ENCODE results near the gene IL1RAPL2. TPM values are rescaled to one million over a fixed set of nuclear protein-coding genes. Genes with fewer than 3 reads are reported as not detected.

IL1RAPL2 gene
- total and polyA plus RNA-seq, 2 of the 8 experiments (the other 6 are each of a cell fraction or from before 2014, with no cell fraction given), result 0.20 to 1.3 TPM

GRCh38 chrX:105754286-105754964 is 1188.4 kb downstream of the IL1RAPL2 start (continued):
- TF ChIP-seq, protein P1, sequence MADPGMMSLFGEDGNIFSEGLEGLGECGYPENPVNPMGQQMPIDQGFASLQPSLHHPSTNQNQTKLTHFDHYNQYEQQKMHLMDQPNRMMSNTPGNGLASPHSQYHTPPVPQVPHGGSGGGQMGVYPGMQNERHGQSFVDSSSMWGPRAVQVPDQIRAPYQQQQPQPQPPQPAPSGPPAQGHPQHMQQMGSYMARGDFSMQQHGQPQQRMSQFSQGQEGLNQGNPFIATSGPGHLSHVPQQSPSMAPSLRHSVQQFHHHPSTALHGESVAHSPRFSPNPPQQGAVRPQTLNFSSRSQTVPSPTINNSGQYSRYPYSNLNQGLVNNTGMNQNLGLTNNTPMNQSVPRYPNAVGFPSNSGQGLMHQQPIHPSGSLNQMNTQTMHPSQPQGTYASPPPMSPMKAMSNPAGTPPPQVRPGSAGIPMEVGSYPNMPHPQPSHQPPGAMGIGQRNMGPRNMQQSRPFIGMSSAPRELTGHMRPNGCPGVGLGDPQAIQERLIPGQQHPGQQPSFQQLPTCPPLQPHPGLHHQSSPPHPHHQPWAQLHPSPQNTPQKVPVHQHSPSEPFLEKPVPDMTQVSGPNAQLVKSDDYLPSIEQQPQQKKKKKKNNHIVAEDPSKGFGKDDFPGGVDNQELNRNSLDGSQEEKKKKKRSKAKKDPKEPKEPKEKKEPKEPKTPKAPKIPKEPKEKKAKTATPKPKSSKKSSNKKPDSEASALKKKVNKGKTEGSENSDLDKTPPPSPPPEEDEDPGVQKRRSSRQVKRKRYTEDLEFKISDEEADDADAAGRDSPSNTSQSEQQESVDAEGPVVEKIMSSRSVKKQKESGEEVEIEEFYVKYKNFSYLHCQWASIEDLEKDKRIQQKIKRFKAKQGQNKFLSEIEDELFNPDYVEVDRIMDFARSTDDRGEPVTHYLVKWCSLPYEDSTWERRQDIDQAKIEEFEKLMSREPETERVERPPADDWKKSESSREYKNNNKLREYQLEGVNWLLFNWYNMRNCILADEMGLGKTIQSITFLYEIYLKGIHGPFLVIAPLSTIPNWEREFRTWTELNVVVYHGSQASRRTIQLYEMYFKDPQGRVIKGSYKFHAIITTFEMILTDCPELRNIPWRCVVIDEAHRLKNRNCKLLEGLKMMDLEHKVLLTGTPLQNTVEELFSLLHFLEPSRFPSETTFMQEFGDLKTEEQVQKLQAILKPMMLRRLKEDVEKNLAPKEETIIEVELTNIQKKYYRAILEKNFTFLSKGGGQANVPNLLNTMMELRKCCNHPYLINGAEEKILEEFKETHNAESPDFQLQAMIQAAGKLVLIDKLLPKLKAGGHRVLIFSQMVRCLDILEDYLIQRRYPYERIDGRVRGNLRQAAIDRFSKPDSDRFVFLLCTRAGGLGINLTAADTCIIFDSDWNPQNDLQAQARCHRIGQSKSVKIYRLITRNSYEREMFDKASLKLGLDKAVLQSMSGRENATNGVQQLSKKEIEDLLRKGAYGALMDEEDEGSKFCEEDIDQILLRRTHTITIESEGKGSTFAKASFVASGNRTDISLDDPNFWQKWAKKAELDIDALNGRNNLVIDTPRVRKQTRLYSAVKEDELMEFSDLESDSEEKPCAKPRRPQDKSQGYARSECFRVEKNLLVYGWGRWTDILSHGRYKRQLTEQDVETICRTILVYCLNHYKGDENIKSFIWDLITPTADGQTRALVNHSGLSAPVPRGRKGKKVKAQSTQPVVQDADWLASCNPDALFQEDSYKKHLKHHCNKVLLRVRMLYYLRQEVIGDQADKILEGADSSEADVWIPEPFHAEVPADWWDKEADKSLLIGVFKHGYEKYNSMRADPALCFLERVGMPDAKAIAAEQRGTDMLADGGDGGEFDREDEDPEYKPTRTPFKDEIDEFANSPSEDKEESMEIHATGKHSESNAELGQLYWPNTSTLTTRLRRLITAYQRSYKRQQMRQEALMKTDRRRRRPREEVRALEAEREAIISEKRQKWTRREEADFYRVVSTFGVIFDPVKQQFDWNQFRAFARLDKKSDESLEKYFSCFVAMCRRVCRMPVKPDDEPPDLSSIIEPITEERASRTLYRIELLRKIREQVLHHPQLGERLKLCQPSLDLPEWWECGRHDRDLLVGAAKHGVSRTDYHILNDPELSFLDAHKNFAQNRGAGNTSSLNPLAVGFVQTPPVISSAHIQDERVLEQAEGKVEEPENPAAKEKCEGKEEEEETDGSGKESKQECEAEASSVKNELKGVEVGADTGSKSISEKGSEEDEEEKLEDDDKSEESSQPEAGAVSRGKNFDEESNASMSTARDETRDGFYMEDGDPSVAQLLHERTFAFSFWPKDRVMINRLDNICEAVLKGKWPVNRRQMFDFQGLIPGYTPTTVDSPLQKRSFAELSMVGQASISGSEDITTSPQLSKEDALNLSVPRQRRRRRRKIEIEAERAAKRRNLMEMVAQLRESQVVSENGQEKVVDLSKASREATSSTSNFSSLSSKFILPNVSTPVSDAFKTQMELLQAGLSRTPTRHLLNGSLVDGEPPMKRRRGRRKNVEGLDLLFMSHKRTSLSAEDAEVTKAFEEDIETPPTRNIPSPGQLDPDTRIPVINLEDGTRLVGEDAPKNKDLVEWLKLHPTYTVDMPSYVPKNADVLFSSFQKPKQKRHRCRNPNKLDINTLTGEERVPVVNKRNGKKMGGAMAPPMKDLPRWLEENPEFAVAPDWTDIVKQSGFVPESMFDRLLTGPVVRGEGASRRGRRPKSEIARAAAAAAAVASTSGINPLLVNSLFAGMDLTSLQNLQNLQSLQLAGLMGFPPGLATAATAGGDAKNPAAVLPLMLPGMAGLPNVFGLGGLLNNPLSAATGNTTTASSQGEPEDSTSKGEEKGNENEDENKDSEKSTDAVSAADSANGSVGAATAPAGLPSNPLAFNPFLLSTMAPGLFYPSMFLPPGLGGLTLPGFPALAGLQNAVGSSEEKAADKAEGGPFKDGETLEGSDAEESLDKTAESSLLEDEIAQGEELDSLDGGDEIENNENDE (IDR thresholded peaks at IDR 0.05; ENCODE audit: insufficient replicate concordance, low read length), result no peak
- TF ChIP-seq RFX5 (IDR thresholded peaks at IDR 0.05; ENCODE audit: borderline replicate concordance, low read depth, low read length), result no peak

Data from H1 (cell line).